Bronchial epithelial cell (primary cell): ENCODE measurements around the gene EIF2A. TPM values are rescaled to one million over a fixed set of nuclear protein-coding genes. Genes with fewer than 3 reads are reported as not detected.

ENCODE experiments used
- DNase-seq: peaks from one replicate; pipeline ENCODE4 v3.0.0-alpha.2; 2010; ENCODE audit warnings: low read depth
- FAIRE-seq: peaks from 2 replicates; lab custom pipeline; 2011; peaks lifted over from hg19 to GRCh38; lab: Jason Lieb, UNC
- H3K27me3 ChIP-seq: 2 replicates; pipeline ENCODE4 v1.5.1; 2011; ENCODE audit warnings: low read length; ENCODE audit not compliant: control insufficient read depth, insufficient read depth
- H3K36me3 ChIP-seq: 2 replicates; pipeline ENCODE4 v1.5.1; 2011; ENCODE audit warnings: low read length; ENCODE audit not compliant: control insufficient read depth, insufficient read depth
- H3K4me3 ChIP-seq: 2 replicates; pipeline ENCODE4 v1.5.1; 2011; ENCODE audit warnings: mild to moderate bottlenecking, low read depth, low read length, control low read depth
- total RNA-seq: library from RNA; depleted of rRNA; stranded (reverse); fragments of >200 nt; gene quantifications from 2 replicates; pipeline ENCODE4 v1.2.1, GENCODE V29; 2014
- TF ChIP-seq, protein P1 (sequence below): IDR thresholded peaks from 2 replicates; pipeline ENCODE4 v1.5.1; 2011; ENCODE audit warnings: mild to moderate bottlenecking, moderate library complexity, low read length, control low read depth, inconsistent platforms; ENCODE audit not compliant: insufficient read depth, severe bottlenecking

Gene EIF2A
- total RNA-seq, 1 donor from 2014 or later = 222 TPM

DNA sequence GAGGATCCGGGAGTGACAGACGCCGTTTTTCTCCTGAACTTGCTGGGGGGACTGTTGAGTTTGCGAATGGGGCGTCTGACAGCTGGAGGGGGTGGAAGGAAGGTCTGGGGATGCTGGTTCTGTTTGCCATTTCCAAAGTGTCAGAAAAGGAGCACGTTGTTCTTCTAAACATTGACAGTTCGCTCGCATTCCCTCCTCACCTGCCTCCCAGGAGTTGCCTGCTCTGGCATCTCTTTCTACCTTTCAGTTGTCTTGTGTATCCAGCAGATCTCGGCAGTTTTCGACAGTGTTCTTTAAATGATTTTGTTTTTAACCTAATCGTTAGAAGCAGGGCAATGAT is 57.4 kb downstream of the EIF2A start:
- no peaks in the 10 kb centered on the region for H3K27me3 ChIP-seq
- H3K4me3 ChIP-seq = peak overlapping the region; percentile 65
- FAIRE-seq = no peak
- DNase-seq = no peak
- H3K36me3 ChIP-seq = no peaks in the 10 kb centered on the region
- TF ChIP-seq, protein P1, sequence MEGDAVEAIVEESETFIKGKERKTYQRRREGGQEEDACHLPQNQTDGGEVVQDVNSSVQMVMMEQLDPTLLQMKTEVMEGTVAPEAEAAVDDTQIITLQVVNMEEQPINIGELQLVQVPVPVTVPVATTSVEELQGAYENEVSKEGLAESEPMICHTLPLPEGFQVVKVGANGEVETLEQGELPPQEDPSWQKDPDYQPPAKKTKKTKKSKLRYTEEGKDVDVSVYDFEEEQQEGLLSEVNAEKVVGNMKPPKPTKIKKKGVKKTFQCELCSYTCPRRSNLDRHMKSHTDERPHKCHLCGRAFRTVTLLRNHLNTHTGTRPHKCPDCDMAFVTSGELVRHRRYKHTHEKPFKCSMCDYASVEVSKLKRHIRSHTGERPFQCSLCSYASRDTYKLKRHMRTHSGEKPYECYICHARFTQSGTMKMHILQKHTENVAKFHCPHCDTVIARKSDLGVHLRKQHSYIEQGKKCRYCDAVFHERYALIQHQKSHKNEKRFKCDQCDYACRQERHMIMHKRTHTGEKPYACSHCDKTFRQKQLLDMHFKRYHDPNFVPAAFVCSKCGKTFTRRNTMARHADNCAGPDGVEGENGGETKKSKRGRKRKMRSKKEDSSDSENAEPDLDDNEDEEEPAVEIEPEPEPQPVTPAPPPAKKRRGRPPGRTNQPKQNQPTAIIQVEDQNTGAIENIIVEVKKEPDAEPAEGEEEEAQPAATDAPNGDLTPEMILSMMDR = no peak

DNA sequence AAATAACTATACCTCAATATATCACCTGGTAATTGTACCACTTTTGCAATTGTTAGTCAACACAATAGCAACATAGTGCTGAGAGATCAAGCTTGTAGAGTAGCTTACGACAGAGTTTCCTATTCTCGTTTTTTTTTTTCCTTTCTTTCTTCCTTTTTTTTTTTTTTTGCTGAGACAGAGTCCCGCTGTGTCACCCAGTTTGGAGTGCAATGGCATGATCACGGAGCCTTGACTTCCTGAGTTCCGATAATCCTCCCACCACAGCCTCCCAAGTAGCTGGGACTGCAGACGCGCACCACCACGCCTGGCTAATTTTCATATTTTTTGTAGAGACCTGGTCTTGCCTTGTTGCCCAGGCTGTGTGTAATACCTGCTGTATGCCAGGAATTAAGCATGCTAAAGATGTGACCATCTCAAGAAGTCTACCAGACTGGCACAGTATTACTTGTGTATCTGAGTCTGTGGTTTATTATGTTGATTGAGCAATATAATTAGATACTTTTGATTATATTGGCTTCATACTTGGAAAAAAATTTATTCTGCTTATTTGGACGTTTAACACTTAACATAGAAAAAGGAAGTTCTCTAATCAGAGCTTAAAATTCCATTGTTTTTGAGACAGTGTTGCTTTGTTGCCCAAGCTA is 59.5 kb downstream of the EIF2A start:
- DNase-seq = no peak
- no peak for FAIRE-seq
- H3K4me3 ChIP-seq = no peak overlapping the region
- no peaks in the 10 kb centered on the region for H3K27me3 ChIP-seq
- TF ChIP-seq, protein P1 = no peak
- H3K36me3 ChIP-seq = no peaks in the 10 kb centered on the region

DNA sequence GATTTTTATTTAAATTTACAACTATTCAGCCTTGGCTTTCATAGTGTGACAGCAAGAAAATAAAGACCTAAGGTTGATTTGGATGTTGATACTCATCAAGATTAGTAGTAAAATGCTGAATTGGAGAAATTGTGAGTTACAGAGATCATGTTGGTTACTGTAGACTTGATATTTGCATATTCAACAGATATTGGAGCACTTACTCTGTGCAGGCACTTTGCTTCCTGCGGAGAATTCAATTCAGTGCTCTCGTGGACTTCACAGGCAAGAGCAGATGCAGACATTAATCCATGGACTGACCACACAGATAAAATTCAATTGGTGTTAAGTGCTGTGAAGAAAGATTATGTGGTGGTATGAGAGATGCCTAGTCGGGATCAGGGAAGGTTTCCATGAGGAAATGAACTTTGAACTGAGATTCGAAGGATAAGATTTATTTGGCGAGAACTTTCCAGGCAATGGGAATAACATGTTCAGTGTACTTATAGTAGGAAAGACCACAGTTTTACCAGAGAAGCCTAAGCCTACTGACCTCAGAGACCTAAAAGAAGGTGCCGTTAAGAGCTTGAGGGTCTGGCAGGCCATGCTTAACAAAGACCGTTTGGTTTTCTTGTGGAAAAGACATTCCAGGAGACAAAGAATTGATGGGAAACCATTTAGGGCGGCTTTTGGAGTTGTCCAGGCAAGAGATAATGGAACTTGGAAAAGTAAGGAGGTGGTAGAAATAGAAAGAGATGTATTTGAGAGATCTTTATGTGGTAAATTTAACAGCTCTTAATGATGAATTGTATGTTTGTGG is 60.9 kb downstream of the EIF2A start:
- no peak for DNase-seq
- Histone ChIP-seq H3K4me3 (no peak overlapping the region), H3K36me3 (peaks cover 1% of the 10 kb centered on the region), H3K27me3 (no peaks in the 10 kb centered on the region)
- FAIRE-seq = no peak
- TF ChIP-seq, protein P1 = no peak

DNA sequence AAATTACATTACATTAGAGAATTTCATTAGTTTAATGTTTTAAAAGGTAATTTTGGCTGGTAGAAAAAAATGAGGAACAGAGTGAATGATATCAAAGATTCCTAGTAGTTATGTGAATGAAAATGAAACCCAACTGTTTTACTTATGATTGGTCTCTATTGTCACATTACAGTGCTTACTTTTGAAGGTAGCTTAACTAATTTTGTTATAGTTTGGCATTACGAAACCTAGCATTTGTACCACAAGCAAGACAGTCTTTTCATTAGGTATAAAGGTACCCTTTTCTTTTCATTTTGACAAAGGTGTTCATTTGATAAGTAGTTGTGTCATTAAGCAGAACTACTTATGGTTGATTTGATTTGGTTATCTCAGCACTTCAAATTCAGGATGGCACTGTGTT is 63.4 kb downstream of the EIF2A start:
- Histone ChIP-seq H3K36me3 (peaks cover 1% of the 10 kb centered on the region), H3K27me3 (no peaks in the 10 kb centered on the region), H3K4me3 (no peak overlapping the region)
- TF ChIP-seq, protein P1 = no peak
- FAIRE-seq (no peak), DNase-seq (no peak)

GRCh38 chr3:150610785-150611184 is 64.2 kb downstream of the EIF2A start:
- H3K4me3 ChIP-seq = no peak overlapping the region
- TF ChIP-seq, protein P1 = no peak
- FAIRE-seq (no peak), DNase-seq (no peak)
- H3K36me3 ChIP-seq = peaks cover 1% of the 10 kb centered on the region
- no peaks in the 10 kb centered on the region for H3K27me3 ChIP-seq
